Esophagus squamous epithelium (tissue), 5 donors: ENCODE data around the gene EVI5. TPM values are rescaled to one million over a fixed set of nuclear protein-coding genes. Genes with fewer than 3 reads are reported as not detected.

Source experiments
- DNase-seq: peaks from one replicate; lab custom pipeline; 2025; lab: John Stamatoyannopoulos, UW
- H3K27ac ChIP-seq, 4 donors: fragments of 200-600 bp; sonication (generic); one replicate each; pipeline ENCODE4 v1.5.1; 2016 to 2019; ENCODE audit warnings: mild to moderate bottlenecking in 1 of 4
- H3K27me3 ChIP-seq, 4 donors: fragments of 200-600 bp; sonication (generic); 1 replicate in 3 of 4; 2 replicates in 1 of 4; pipeline versions ENCODE4 v1.5.1 to v1.6.0; 2017 to 2021; ENCODE audit warnings: antibody characterized with exemption in 1 of 4
- H3K36me3 ChIP-seq, 3 donors: fragments of 200-600 bp; sonication (generic); one replicate each; pipeline ENCODE4 v1.5.1; 2016 to 2019
- H3K4me1 ChIP-seq, 3 donors: fragments of 200-600 bp; sonication (generic); one replicate each; pipeline ENCODE4 v1.5.1; 2017 to 2019
- H3K4me3 ChIP-seq, 4 donors: fragments of 200-600 bp; sonication (generic); 1 replicate in 3 of 4; 2 replicates in 1 of 4; pipeline ENCODE4 v1.5.1; 2016 to 2019; ENCODE audit warnings: mild to moderate bottlenecking in 2 of 4, moderate library complexity in 1 of 4
- H3K9me3 ChIP-seq, 3 donors: fragments of 200-600 bp; sonication (generic); one replicate each; pipeline ENCODE4 v1.5.1; 2016 to 2019
- POLR2A ChIP-seq, 4 donors: fragments of 450-650 bp; IDR thresholded peaks; one replicate each; pipeline ENCODE4 v1.6.1; 2017; ENCODE audit warnings: antibody characterized with exemption in 4 of 4, mild to moderate bottlenecking in 4 of 4, moderate library complexity in 3 of 4
- WGBS, 2 donors: methylation state at CpG; one replicate each; pipeline ENCODE4 v1.1.5; 2018; 5-methylcytosine and 5-hydroxymethylcytosine counted together
- intact Hi-C: fragments of 100-400 bp; cut with DNase I; formaldehyde crosslinking; loops from one replicate; pipeline ENCODE4 v1.15.0; 2022
- total RNA-seq, 4 donors: library from RNA; depleted of rRNA; stranded (reverse); fragments of >200 nt; gene quantifications; one replicate each; pipeline ENCODE4 v1.1.0, GENCODE V29; 2016
- TF ChIP-seq, protein P1 (sequence below), 6 experiments: fragments of 450-650 bp in 4 of 6; fragments of 200-600 bp in 2 of 6; sonication (generic) in 2 of 6; IDR thresholded peaks; one replicate each; pipeline ENCODE4 v1.5.1; 2016 to 2019; ENCODE audit warnings: antibody characterized with exemption in 6 of 6, mild to moderate bottlenecking in 4 of 6, moderate library complexity in 4 of 6
- donor health status: DM: yes; HTN: yes; CAD: no.

The EVI5 gene
- total RNA-seq, 4 donors from 2014 or later = 5.1 to 23.7 (median 9.0) TPM

- WGBS, 2 donors = 47 to 62% methylated on average over 4 of the region's 4 CpGs
- Histone ChIP-seq H3K27ac (peak overlapping the region in 2 of 4 donors; percentile 94 to 99), H3K27me3 (no peaks in the 10 kb centered on the region), H3K9me3 (no peaks in the 10 kb centered on the region), H3K4me1 (peaks cover 17 to 40% (median 27%) of the 10 kb centered on the region in 3 donors), H3K36me3 (peaks cover 0 to 30% (median 5%) of the 10 kb centered on the region in 3 donors), H3K4me3 (peak overlapping the region in 3 of 4 donors; percentile 79 to 100 (median 91))
- TF ChIP-seq, protein P1, sequence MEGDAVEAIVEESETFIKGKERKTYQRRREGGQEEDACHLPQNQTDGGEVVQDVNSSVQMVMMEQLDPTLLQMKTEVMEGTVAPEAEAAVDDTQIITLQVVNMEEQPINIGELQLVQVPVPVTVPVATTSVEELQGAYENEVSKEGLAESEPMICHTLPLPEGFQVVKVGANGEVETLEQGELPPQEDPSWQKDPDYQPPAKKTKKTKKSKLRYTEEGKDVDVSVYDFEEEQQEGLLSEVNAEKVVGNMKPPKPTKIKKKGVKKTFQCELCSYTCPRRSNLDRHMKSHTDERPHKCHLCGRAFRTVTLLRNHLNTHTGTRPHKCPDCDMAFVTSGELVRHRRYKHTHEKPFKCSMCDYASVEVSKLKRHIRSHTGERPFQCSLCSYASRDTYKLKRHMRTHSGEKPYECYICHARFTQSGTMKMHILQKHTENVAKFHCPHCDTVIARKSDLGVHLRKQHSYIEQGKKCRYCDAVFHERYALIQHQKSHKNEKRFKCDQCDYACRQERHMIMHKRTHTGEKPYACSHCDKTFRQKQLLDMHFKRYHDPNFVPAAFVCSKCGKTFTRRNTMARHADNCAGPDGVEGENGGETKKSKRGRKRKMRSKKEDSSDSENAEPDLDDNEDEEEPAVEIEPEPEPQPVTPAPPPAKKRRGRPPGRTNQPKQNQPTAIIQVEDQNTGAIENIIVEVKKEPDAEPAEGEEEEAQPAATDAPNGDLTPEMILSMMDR (IDR thresholded peaks at IDR 0.05) = no peak
- no peak for TF ChIP-seq POLR2A (IDR thresholded peaks at IDR 0.05)
- no peak for DNase-seq
- intact Hi-C loops = no loop called here
Observed at GRCh38 chr1:92831368-92831761, 46.5 kb upstream of the EVI5 start.

- 63 to 67% methylated on average over 3 to 5 of the region's 6 CpGs for WGBS, 2 donors
- intact Hi-C loops = no loop called here
- Histone ChIP-seq H3K4me1 (peaks cover 0 to 5% (median 0%) of the 10 kb centered on the region in 3 donors), H3K4me3 (no peak overlapping the region), H3K9me3 (no peaks in the 10 kb centered on the region), H3K36me3 (no peaks in the 10 kb centered on the region), H3K27me3 (no peaks in the 10 kb centered on the region), H3K27ac (no peak overlapping the region)
- TF ChIP-seq, protein P1 (IDR thresholded peaks at IDR 0.05) = no peak
- no peak for TF ChIP-seq POLR2A (IDR thresholded peaks at IDR 0.05)
- DNase-seq = no peak
Observed at GRCh38 chr1:92826792-92827191, 41.9 kb upstream of the EVI5 start.

- 81 to 83% methylated on average over 3 of the region's 3 CpGs for WGBS, 2 donors
- no peak for DNase-seq
- no peaks in the 10 kb centered on the region for H3K36me3 ChIP-seq
- no peak overlapping the region for H3K27ac ChIP-seq
- H3K4me3 ChIP-seq = no peak overlapping the region
- TF ChIP-seq, protein P1 (IDR thresholded peaks at IDR 0.05) = no peak
- TF ChIP-seq POLR2A (IDR thresholded peaks at IDR 0.05) = no peak
- intact Hi-C loops = no loop called here
- no peaks in the 10 kb centered on the region for H3K4me1 ChIP-seq
- H3K9me3 ChIP-seq = no peaks in the 10 kb centered on the region
- no peaks in the 10 kb centered on the region for H3K27me3 ChIP-seq
Observed at GRCh38 chr1:92822879-92823278, 38.0 kb upstream of the EVI5 start.

- WGBS, 2 donors = 89 to 94% methylated on average over 3 of the region's 3 CpGs
- intact Hi-C loops = no loop called here
- no peak for DNase-seq
Observed at GRCh38 chr1:92820551-92820950, 35.6 kb upstream of the EVI5 start.

GRCh38 chr1:92820024-92820423 lies 35.1 kb upstream of the EVI5 start:
- H3K4me3 ChIP-seq = no peak overlapping the region
- no peaks in the 10 kb centered on the region for H3K36me3 ChIP-seq
- TF ChIP-seq, protein P1 (IDR thresholded peaks at IDR 0.05) = no peak
- no peak for TF ChIP-seq POLR2A (IDR thresholded peaks at IDR 0.05)
- DNase-seq = no peak
- WGBS, 2 donors = 59 to 69% methylated on average over 3 of the region's 3 CpGs
- no peak overlapping the region for H3K27ac ChIP-seq
- no peaks in the 10 kb centered on the region for H3K27me3 ChIP-seq
- no peaks in the 10 kb centered on the region for H3K4me1 ChIP-seq
- no peaks in the 10 kb centered on the region for H3K9me3 ChIP-seq
- intact Hi-C loops = no loop called here

More at GRCh38 chr1:92820551-92820950, 35.6 kb upstream of the EVI5 start:
- H3K36me3 ChIP-seq = no peaks in the 10 kb centered on the region
- H3K9me3 ChIP-seq = no peaks in the 10 kb centered on the region
- TF ChIP-seq, protein P1 (IDR thresholded peaks at IDR 0.05) = no peak
- TF ChIP-seq POLR2A (IDR thresholded peaks at IDR 0.05) = no peak
- H3K27ac ChIP-seq = no peak overlapping the region
- H3K27me3 ChIP-seq = no peaks in the 10 kb centered on the region
- H3K4me1 ChIP-seq = no peaks in the 10 kb centered on the region
- no peak overlapping the region for H3K4me3 ChIP-seq
